Caco-2 (cell line): ENCODE measurements around the gene KRT3. TPM values are rescaled to one million over a fixed set of nuclear protein-coding genes. Genes with fewer than 3 reads are reported as not detected.
"Not testable (repeated sequence)": the region's sequence is repeated elsewhere in the genome, so short reads cannot be mapped to it uniquely, and the experiment has no call there.

Experiments used
- BruUV-seq: library from RNA; stranded (reverse); fragments of 400-500 nt; replicated peaks from 2 replicates; lab custom pipeline; 2021; lab: Mats Ljungman, UMichigan
- CTCF ChIA-PET: fragments of 300-600 bp; sonication (Branson Sonifier 250); formaldehyde crosslinking; loops from one replicate; lab custom pipeline; 2022; ENCODE audit warnings: antibody characterized with exemption; lab: Charles Lee
- POLR2A ChIA-PET: fragments of 300-600 bp; sonication (Branson Sonifier 250); formaldehyde crosslinking; loops from one replicate; lab custom pipeline; 2022; ENCODE audit warnings: antibody characterized with exemption; lab: Charles Lee
- DNase-seq, 2 experiments: peaks; one replicate each; pipeline versions ENCODE4 v3.0.0 to v3.0.0-alpha.2; 2020 to 2022
- H3K27me3 ChIP-seq: replicated peaks from 2 replicates; pipeline ENCODE4 v1.6.0; 2011; ENCODE audit warnings: low read length; ENCODE audit not compliant: control insufficient read depth, insufficient read depth
- H3K36me3 ChIP-seq: 2 replicates; pipeline ENCODE4 v1.5.1; 2011; ENCODE audit warnings: low read length; ENCODE audit not compliant: control insufficient read depth, insufficient read depth
- H3K4me1 ChIP-seq: fragments of 250-450 bp; sonication (Bioruptor Pico); 2 replicates; pipeline ENCODE4 v1.5.1; 2020; ENCODE audit warnings: mild to moderate bottlenecking
- H3K4me3 ChIP-seq: 2 replicates; pipeline ENCODE4 v1.5.1; 2011; ENCODE audit warnings: low read depth, mild to moderate bottlenecking, control low read depth, low read length
- H3K9me3 ChIP-seq: fragments of 250-450 bp; sonication (Bioruptor Pico); 2 replicates; pipeline ENCODE4 v1.5.1; 2020; ENCODE audit warnings: mild to moderate bottlenecking, moderate library complexity
- H3K27ac Mint-ChIP-seq: one replicate; pipeline ENCODE4 v1.8.0; 2022; ENCODE audit warnings: mixed read lengths; ENCODE audit not compliant: unreplicated experiment
- H3K27me3 Mint-ChIP-seq: one replicate; pipeline ENCODE4 v1.8.0; 2022; ENCODE audit warnings: mixed read lengths; ENCODE audit not compliant: insufficient read depth, unreplicated experiment
- H3K36me3 Mint-ChIP-seq: one replicate; pipeline ENCODE4 v1.8.0; 2022; ENCODE audit warnings: mild to moderate bottlenecking, mixed read lengths; ENCODE audit not compliant: insufficient read depth, unreplicated experiment
- H3K4me1 Mint-ChIP-seq: one replicate; pipeline ENCODE4 v1.8.0; 2022; ENCODE audit warnings: low read depth, mixed read lengths; ENCODE audit not compliant: unreplicated experiment
- H3K4me3 Mint-ChIP-seq: one replicate; pipeline ENCODE4 v1.8.0; 2022; ENCODE audit warnings: mild to moderate bottlenecking, moderate library complexity, mixed read lengths; ENCODE audit not compliant: unreplicated experiment
- H3K9me3 Mint-ChIP-seq: one replicate; pipeline ENCODE4 v1.8.0; 2022; ENCODE audit warnings: mixed read lengths; ENCODE audit not compliant: unreplicated experiment
- intact Hi-C: fragments of 100-400 bp; cut with micrococcal nuclease; formaldehyde crosslinking; loops from one replicate; pipeline ENCODE4 v1.10.0; 2022; ENCODE audit not compliant: unreplicated experiment
- total RNA-seq: library from RNA; stranded (reverse); gene quantifications from 2 replicates; pipeline ENCODE4 v1.2.3, GENCODE V29; 2022
- TF ChIP-seq, protein P1 (sequence below), 2 experiments: fragments of 200-600 bp in 1 of 2; IDR thresholded peaks; 1 replicate in 1 of 2; 2 replicates in 1 of 2; pipeline versions ENCODE4 v1.5.1 to v1.8.0; 2011 to 2022; ENCODE audit warnings: antibody characterized with exemption in 1 of 2, control low read depth in 1 of 2, inconsistent platforms in 1 of 2, low read depth in 1 of 2, low read length in 1 of 2, mild to moderate bottlenecking in 1 of 2, moderate library complexity in 1 of 2; ENCODE audit not compliant: insufficient read depth in 1 of 2, severe bottlenecking in 1 of 2, unreplicated experiment in 1 of 2

Gene KRT3
- total RNA-seq, 1 experiment from 2014 or later, result not detected

DNA sequence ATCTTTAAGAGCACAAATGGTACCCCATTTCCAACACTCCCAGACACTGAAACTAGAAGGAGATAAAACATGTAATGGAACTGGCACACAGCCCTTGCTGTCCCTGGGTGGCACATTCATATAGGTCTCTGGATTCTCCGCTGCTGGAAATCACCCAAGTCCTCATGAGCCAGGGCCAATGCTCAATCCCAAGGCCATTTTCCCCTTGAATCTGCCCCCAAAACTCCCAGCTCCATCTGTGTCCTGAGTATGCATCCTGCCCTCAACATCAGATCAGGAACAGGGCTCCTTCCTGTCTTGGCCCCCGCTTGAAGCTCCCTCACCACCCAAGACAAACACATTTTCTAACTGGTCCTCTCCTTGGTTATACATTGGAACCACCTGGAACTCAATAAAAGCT, 43.4 kb downstream of the KRT3 start:
- Mint-ChIP-seq H3K4me1 (no peaks in the 10 kb centered on the region), H3K9me3 (no peaks in the 10 kb centered on the region), H3K4me3 (no peak overlapping the region), H3K27ac (no peak overlapping the region), H3K36me3 (no peaks in the 10 kb centered on the region), H3K27me3 (peaks cover 18% of the 10 kb centered on the region)
- Histone ChIP-seq H3K4me3 (no peak overlapping the region), H3K27me3 (peaks cover 1% of the 10 kb centered on the region; the same call in 1 of the 2 replicates), H3K4me1 (no peaks in the 10 kb centered on the region), H3K9me3 (no peaks in the 10 kb centered on the region), H3K36me3 (no peaks in the 10 kb centered on the region)
- TF ChIP-seq, protein P1, sequence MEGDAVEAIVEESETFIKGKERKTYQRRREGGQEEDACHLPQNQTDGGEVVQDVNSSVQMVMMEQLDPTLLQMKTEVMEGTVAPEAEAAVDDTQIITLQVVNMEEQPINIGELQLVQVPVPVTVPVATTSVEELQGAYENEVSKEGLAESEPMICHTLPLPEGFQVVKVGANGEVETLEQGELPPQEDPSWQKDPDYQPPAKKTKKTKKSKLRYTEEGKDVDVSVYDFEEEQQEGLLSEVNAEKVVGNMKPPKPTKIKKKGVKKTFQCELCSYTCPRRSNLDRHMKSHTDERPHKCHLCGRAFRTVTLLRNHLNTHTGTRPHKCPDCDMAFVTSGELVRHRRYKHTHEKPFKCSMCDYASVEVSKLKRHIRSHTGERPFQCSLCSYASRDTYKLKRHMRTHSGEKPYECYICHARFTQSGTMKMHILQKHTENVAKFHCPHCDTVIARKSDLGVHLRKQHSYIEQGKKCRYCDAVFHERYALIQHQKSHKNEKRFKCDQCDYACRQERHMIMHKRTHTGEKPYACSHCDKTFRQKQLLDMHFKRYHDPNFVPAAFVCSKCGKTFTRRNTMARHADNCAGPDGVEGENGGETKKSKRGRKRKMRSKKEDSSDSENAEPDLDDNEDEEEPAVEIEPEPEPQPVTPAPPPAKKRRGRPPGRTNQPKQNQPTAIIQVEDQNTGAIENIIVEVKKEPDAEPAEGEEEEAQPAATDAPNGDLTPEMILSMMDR (IDR thresholded peaks at IDR 0.05; ENCODE audit: insufficient read depth in 1 of 2, low read depth in 1 of 2, low read length in 1 of 2, severe bottlenecking in 1 of 2, unreplicated experiment in 1 of 2), result no peak
- no peak for DNase-seq
- CTCF ChIA-PET, result interaction anchor here (0.6 kb wide), 1 partner anchor 14 kb away, joined by 3 read pairs; no protein-coding TSS in a partner anchor
- intact Hi-C loops, result no loop called here
- BruUV-seq, result no TSS peak
- POLR2A ChIA-PET, result no interaction called here

DNA sequence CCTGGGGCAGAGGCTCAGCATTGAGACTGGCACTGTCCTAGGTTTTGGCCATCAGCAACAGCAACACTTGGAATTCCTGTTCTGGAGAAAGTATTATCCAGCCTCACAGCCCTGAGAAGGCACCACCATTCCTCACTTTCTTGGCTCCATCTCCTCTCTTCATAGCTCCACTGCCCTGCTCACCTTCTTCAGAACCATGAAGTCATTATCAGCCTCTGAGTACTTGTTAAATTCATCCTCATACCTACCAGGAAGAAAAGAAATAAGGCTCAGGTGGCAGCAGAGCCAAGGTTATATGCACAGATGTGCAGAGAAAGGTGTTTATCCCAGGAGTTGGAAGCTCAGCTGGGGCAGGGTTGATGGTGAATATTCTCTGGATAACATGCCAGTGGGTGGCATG, 44.1 kb downstream of the KRT3 start:
- no peak for DNase-seq
- H3K27ac Mint-ChIP-seq, result no peak overlapping the region
- H3K4me1 ChIP-seq, result no peaks in the 10 kb centered on the region
- H3K27me3 ChIP-seq, result peaks cover 1% of the 10 kb centered on the region; the same call in 1 of the 2 replicates
- no peaks in the 10 kb centered on the region for H3K4me1 Mint-ChIP-seq
- intact Hi-C loops, result no loop called here
- TF ChIP-seq, protein P1 (IDR thresholded peaks at IDR 0.05; ENCODE audit: insufficient read depth in 1 of 2, low read depth in 1 of 2, low read length in 1 of 2, severe bottlenecking in 1 of 2, unreplicated experiment in 1 of 2), result no peak
- POLR2A ChIA-PET, result no interaction called here
- H3K4me3 Mint-ChIP-seq, result no peak overlapping the region
- no TSS peak for BruUV-seq
- H3K9me3 ChIP-seq, result no peaks in the 10 kb centered on the region
- H3K36me3 Mint-ChIP-seq, result no peaks in the 10 kb centered on the region
- no peak overlapping the region for H3K4me3 ChIP-seq
- H3K27me3 Mint-ChIP-seq, result peaks cover 18% of the 10 kb centered on the region
- no peaks in the 10 kb centered on the region for H3K36me3 ChIP-seq
- no peaks in the 10 kb centered on the region for H3K9me3 Mint-ChIP-seq
- CTCF ChIA-PET, result no interaction called here

DNA sequence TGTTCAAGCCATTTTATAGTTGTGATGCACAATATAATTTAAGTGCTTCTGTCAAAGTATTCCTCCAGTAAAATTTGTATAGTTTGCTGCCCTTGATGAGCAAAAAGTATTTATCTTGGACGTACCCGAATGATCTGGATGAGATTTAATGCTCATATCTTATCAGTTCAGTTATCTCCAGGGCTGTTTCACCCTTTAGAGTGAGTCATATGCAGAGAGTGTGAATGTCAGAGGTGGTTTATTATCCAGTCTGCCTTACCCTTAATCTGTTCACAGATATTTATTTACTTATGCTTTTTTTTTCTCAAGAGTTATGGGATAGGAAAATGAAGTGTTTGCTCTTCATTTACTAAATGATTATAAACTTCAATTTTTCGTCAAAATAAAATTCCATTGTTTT, 45.4 kb downstream of the KRT3 start:
- H3K36me3 ChIP-seq, H3K9me3 Mint-ChIP-seq, H3K4me3 ChIP-seq, POLR2A ChIA-PET, CTCF ChIA-PET, H3K4me3 Mint-ChIP-seq, DNase-seq, H3K4me1 ChIP-seq, H3K4me1 Mint-ChIP-seq, H3K9me3 ChIP-seq, H3K36me3 Mint-ChIP-seq, intact Hi-C loops, H3K27ac Mint-ChIP-seq, H3K27me3 ChIP-seq, BruUV-seq: not testable (repeated sequence)
- H3K27me3 Mint-ChIP-seq, result peaks cover 20% of the 10 kb centered on the region

DNA sequence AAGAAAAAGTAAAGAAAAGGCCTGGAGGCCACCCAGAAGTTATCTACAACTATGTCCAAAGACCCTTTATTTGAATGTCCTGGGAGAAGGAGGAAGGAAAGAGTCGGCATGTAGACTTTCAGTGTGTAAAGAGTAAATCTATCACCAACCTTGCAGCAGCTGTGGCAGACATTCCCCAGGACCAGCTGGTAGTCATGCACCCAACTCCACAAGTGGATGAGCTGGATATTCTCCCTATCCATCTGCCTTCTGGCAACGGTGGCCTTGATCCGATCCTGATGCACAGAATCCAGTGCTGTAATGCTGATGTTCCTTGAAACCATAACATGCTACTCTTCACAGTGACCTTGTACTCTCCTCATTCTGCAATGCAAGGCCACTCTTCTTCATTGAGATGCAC, 46.1 kb downstream of the KRT3 start:
- Mint-ChIP-seq H3K4me1 (no peaks in the 10 kb centered on the region), H3K36me3 (no peaks in the 10 kb centered on the region), H3K27ac (no peak overlapping the region), H3K4me3 (no peak overlapping the region), H3K27me3 (peaks cover 20% of the 10 kb centered on the region), H3K9me3 (no peaks in the 10 kb centered on the region)
- no TSS peak for BruUV-seq
- Histone ChIP-seq H3K4me1 (no peaks in the 10 kb centered on the region), H3K9me3 (no peaks in the 10 kb centered on the region), H3K36me3 (no peaks in the 10 kb centered on the region), H3K4me3 (no peak overlapping the region), H3K27me3 (no peaks in the 10 kb centered on the region; the same call in 1 of the 2 replicates)
- intact Hi-C loops, result no loop called here
- TF ChIP-seq, protein P1 (IDR thresholded peaks at IDR 0.05; ENCODE audit: insufficient read depth in 1 of 2, low read depth in 1 of 2, low read length in 1 of 2, severe bottlenecking in 1 of 2, unreplicated experiment in 1 of 2), result no peak
- ChIA-PET POLR2A (no interaction called here), CTCF (no interaction called here)
- DNase-seq, result no peak
